ENCODE data around the gene TJP3.

TJP3 gene

GRCh38 chr19:3692141-3693024, 15.8 kb upstream of the TJP3 start:
- peak; percentile 52 to 54 for DNase-seq

GRCh38 chr19:3693025-3693925, 14.9 kb upstream of the TJP3 start:
- no peak for DNase-seq

GRCh38 chr19:3694361-3695123, 13.6 kb upstream of the TJP3 start:
- DNase-seq: no peak

GRCh38 chr19:3695124-3695733, 13.0 kb upstream of the TJP3 start:
- no peak for DNase-seq

GRCh38 chr19:3695986-3696659, 12.1 kb upstream of the TJP3 start:
- DNase-seq: no peak

GRCh38 chr19:3696660-3696995, 11.6 kb upstream of the TJP3 start:
- DNase-seq: no peak

- no peak for DNase-seq
Observed at GRCh38 chr19:3697094-3697493, 11.1 kb upstream of the TJP3 start.

GRCh38 chr19:3697671-3698385, 10.4 kb upstream of the TJP3 start:
- DNase-seq: no peak

GRCh38 chr19:3698386-3698950, 9.7 kb upstream of the TJP3 start:
- DNase-seq: no peak

- DNase-seq: peak in 1 of 2 experiments; percentile 11
Observed at GRCh38 chr19:3698974-3699740, 9.0 kb upstream of the TJP3 start.

- no peak for DNase-seq
Observed at GRCh38 chr19:3699741-3700241, 8.4 kb upstream of the TJP3 start.

GRCh38 chr19:3700242-3701032, 7.7 kb upstream of the TJP3 start, which contains the start of gene PIP5K1C:
TSS of gene PIP5K1C (minus strand) at chr19:3700468. CDS start at chr19:3700390, 78 bp downstream.
- DNase-seq: peak; percentile 91 to 92

GRCh38 chr19:3701200-3701599, 7.0 kb upstream of the TJP3 start:
- DNase-seq: no peak

GRCh38 chr19:3707868-3708206, 347 bp upstream of the TJP3 start:
- DNase-seq: no peak

GRCh38 chr19:3710265-3710812, 2.2 kb downstream of the TJP3 start:
- DNase-seq: no peak

- DNase-seq: no peak
Observed at GRCh38 chr19:3712663-3713611, 4.8 kb downstream of the TJP3 start.

GRCh38 chr19:3716147-3716668, 8.0 kb downstream of the TJP3 start:
- DNase-seq: no peak

Measured in activated CD4-positive, alpha-beta T cell treated with anti-CD3 and anti-CD28 coated beads, Interleukin-2, amount 50 U/mL, for 4 hours (primary cell).